NCI-H2107 treated with DMSO at 0.1 percent for 48 hours (cell line): ENCODE measurements around the gene ALKBH4.
"Not testable (repeated sequence)": the region's sequence is repeated elsewhere in the genome, so short reads cannot be mapped to it uniquely, and the experiment has no call there.

Source experiments
- DNase-seq: peaks from one replicate; lab custom pipeline; 2025; ENCODE audit not compliant: unreplicated experiment; lab: John Stamatoyannopoulos, UW

ALKBH4 gene

GRCh38 chr7:102464577-102465280 is at the start of gene ALKBH4, which contains the start of gene LRWD1:
Gene ALKBH4, minus strand, starts transcription at chr7:102464863. Its CDS starts 27 bp downstream, at chr7:102464836.
Gene LRWD1, plus strand, starts transcription at chr7:102464984. Its CDS starts 97 bp downstream, at chr7:102465081.
- peak; percentile 80 for DNase-seq

- DNase-seq = not testable (repeated sequence)
Measured at GRCh38 chr7:102512642-102513221, 48.1 kb upstream of the ALKBH4 start.

GRCh38 chr7:102511860-102512522 is 47.3 kb upstream of the ALKBH4 start:
- DNase-seq = not testable (repeated sequence)

GRCh38 chr7:102510575-102510974 is 45.9 kb upstream of the ALKBH4 start:
- not testable (repeated sequence) for DNase-seq

- DNase-seq = not testable (repeated sequence)
Measured at GRCh38 chr7:102507410-102508088, 42.9 kb upstream of the ALKBH4 start.

GRCh38 chr7:102505298-102506185 is 40.9 kb upstream of the ALKBH4 start:
- not testable (repeated sequence) for DNase-seq

GRCh38 chr7:102503141-102503540 is 38.5 kb upstream of the ALKBH4 start:
- not testable (repeated sequence) for DNase-seq

- DNase-seq = not testable (repeated sequence)
Measured at GRCh38 chr7:102498321-102498720, 33.7 kb upstream of the ALKBH4 start.

- not testable (repeated sequence) for DNase-seq
Measured at GRCh38 chr7:102497308-102497707, 32.6 kb upstream of the ALKBH4 start.

GRCh38 chr7:102496861-102497260 is 32.2 kb upstream of the ALKBH4 start:
- not testable (repeated sequence) for DNase-seq

- not testable (repeated sequence) for DNase-seq
Measured at GRCh38 chr7:102494473-102495149, 29.9 kb upstream of the ALKBH4 start.

GRCh38 chr7:102494026-102494425 is 29.4 kb upstream of the ALKBH4 start:
- DNase-seq = not testable (repeated sequence)

- DNase-seq = not testable (repeated sequence)
Measured at GRCh38 chr7:102493220-102493935, 28.7 kb upstream of the ALKBH4 start.

GRCh38 chr7:102490529-102491075 is 25.9 kb upstream of the ALKBH4 start:
- DNase-seq = not testable (repeated sequence)

GRCh38 chr7:102484317-102484716 is 19.7 kb upstream of the ALKBH4 start:
- not testable (repeated sequence) for DNase-seq

GRCh38 chr7:102481962-102482361 is 17.3 kb upstream of the ALKBH4 start:
- not testable (repeated sequence) for DNase-seq

- not testable (repeated sequence) for DNase-seq
Measured at GRCh38 chr7:102479982-102480637, 15.4 kb upstream of the ALKBH4 start.

- not testable (repeated sequence) for DNase-seq
Measured at GRCh38 chr7:102479209-102479584, 14.5 kb upstream of the ALKBH4 start.
